WERI-Rb-1 (cell line): ENCODE data around the gene CHRM5.

Experiments used
- DNase-seq: peaks from one replicate; pipeline ENCODE4 v3.0.0-alpha.2; 2020
- H3K27ac ChIP-seq: fragments of 250-450 bp; sonication (Bioruptor Pico); 2 replicates; pipeline ENCODE4 v1.5.1; 2020; ENCODE audit warnings: mild to moderate bottlenecking, moderate library complexity
- H3K27me3 ChIP-seq: fragments of 250-450 bp; sonication (Bioruptor Pico); 2 replicates; pipeline ENCODE4 v1.5.1; 2021; ENCODE audit warnings: mild to moderate bottlenecking, low read depth, moderate library complexity; ENCODE audit not compliant: insufficient read depth, severe bottlenecking
- H3K36me3 ChIP-seq: fragments of 250-450 bp; sonication (Bioruptor Pico); 2 replicates; pipeline ENCODE4 v1.5.1; 2020; ENCODE audit warnings: mild to moderate bottlenecking, moderate library complexity
- H3K4me3 ChIP-seq: 2 replicates; pipeline ENCODE4 v1.5.1; 2011; ENCODE audit warnings: low read depth, mild to moderate bottlenecking, control low read depth, low read length
- H3K9me3 ChIP-seq: fragments of 250-450 bp; sonication (Bioruptor Pico); 2 replicates; pipeline ENCODE4 v1.5.1; 2021; ENCODE audit warnings: mild to moderate bottlenecking, moderate library complexity; ENCODE audit not compliant: severe bottlenecking
- CTCF ChIP-seq: IDR thresholded peaks from 2 replicates; pipeline ENCODE4 v1.5.1; 2011; ENCODE audit warnings: low read depth, mild to moderate bottlenecking, control low read depth, inconsistent platforms, low read length

Gene CHRM5

GRCh38 chr15:33941279-33942063 is 26.8 kb upstream of the CHRM5 start:
- Histone ChIP-seq H3K9me3 (no peaks in the 10 kb centered on the region), H3K4me3 (no peak overlapping the region), H3K36me3 (no peaks in the 10 kb centered on the region), H3K27ac (no peak overlapping the region), H3K27me3 (no peaks in the 10 kb centered on the region)
- no peak for DNase-seq
- TF ChIP-seq CTCF, result no peak

- Histone ChIP-seq H3K36me3 (no peaks in the 10 kb centered on the region), H3K27ac (no peak overlapping the region), H3K9me3 (no peaks in the 10 kb centered on the region), H3K27me3 (no peaks in the 10 kb centered on the region), H3K4me3 (no peak overlapping the region)
- DNase-seq, result no peak
- TF ChIP-seq CTCF, result no peak
Observed at GRCh38 chr15:33946152-33946551, 22.1 kb upstream of the CHRM5 start.

GRCh38 chr15:33955945-33956344 is 12.4 kb upstream of the CHRM5 start:
- no peak for TF ChIP-seq CTCF
- no peaks in the 10 kb centered on the region for H3K36me3 ChIP-seq
- no peak overlapping the region for H3K27ac ChIP-seq
- DNase-seq, result no peak
- H3K9me3 ChIP-seq, result peaks cover 2% of the 10 kb centered on the region
- no peaks in the 10 kb centered on the region for H3K27me3 ChIP-seq
- no peak overlapping the region for H3K4me3 ChIP-seq

GRCh38 chr15:33956397-33956796 is 11.9 kb upstream of the CHRM5 start:
- no peak for DNase-seq
- H3K36me3 ChIP-seq, result no peaks in the 10 kb centered on the region
- H3K27me3 ChIP-seq, result no peaks in the 10 kb centered on the region
- H3K4me3 ChIP-seq, result no peak overlapping the region
- H3K9me3 ChIP-seq, result peaks cover 2% of the 10 kb centered on the region
- H3K27ac ChIP-seq, result no peak overlapping the region
- no peak for TF ChIP-seq CTCF

- no peak for DNase-seq
- no peaks in the 10 kb centered on the region for H3K27me3 ChIP-seq
- H3K36me3 ChIP-seq, result no peaks in the 10 kb centered on the region
- H3K27ac ChIP-seq, result no peak overlapping the region
- H3K4me3 ChIP-seq, result no peak overlapping the region
- H3K9me3 ChIP-seq, result no peaks in the 10 kb centered on the region
- TF ChIP-seq CTCF, result no peak
Observed at GRCh38 chr15:33959844-33960548, 8.3 kb upstream of the CHRM5 start.
